ENCODE results near the gene TRIO. TPM values are rescaled to one million over a fixed set of nuclear protein-coding genes. Genes with fewer than 3 reads are reported as not detected.

TRIO gene
- total and polyA plus RNA-seq, 10 of the 15 experiments (the other 5 are each of a cell fraction or from before 2014, with no cell fraction given): 5.1 to 96.4 (median 44.6) TPM

GRCh38 chr5:14227513-14227912, 84.4 kb downstream of the TRIO start:
- WGBS (ENCODE audit: insufficient coverage, insufficient replicate concordance, low lambda C conversion rate, missing lambda C conversion rate): 63% methylated on average over 3 of the region's 3 CpGs
- H3K27me3 ChIP-seq (replicated peaks in 1 of 2; ENCODE audit: control insufficient read depth in 2 of 2, insufficient read depth in 2 of 2, low read length in 1 of 2): no peaks in the 10 kb centered on the region
- no peaks in the 10 kb centered on the region; the same call in 1 of the 2 replicates for H4K20me1 ChIP-seq (ENCODE audit: control insufficient read depth, insufficient read depth)
- in situ Hi-C loops (cut with MboI) (no loop called here), intact Hi-C loops (cut with micrococcal nuclease; ENCODE audit: unreplicated experiment) (no loop called here)
- peaks cover 18% of the 10 kb centered on the region for H3K4me1 ChIP-seq (ENCODE audit: control insufficient read depth, insufficient read depth, low read length)
- CTCF ChIA-PET: no interaction called here
- H3K9me3 ChIP-seq (replicated peaks; ENCODE audit: control insufficient read depth, insufficient read depth, low read length): no peaks in the 10 kb centered on the region
- H3K79me2 ChIP-seq (ENCODE audit: control insufficient read depth, insufficient read depth, low read length): peaks cover 63% of the 10 kb centered on the region
- H3K9ac ChIP-seq (ENCODE audit: control insufficient read depth, insufficient read depth, low read length): no peak overlapping the region
- no TSS peak for BruUV-seq (replicated peaks)
- peaks cover 0 to 1% of the 10 kb centered on the region in 2 experiments; a peak in 3 of 4 replicates for H3K36me3 ChIP-seq (ENCODE audit: control insufficient read depth in 2 of 2, insufficient read depth in 2 of 2, low read length in 1 of 2)
- no peak overlapping the region for H3K4me2 ChIP-seq (ENCODE audit: control insufficient read depth, insufficient read depth)
- no peak for DNase-seq (ENCODE audit: low read depth, low spot score)
- no peak overlapping the region for H3K27ac ChIP-seq (ENCODE audit: control insufficient read depth, insufficient read depth)
- no peak overlapping the region for H3K4me3 ChIP-seq
- SMC1A ChIA-PET (ENCODE audit: uncharacterized antibody, unreplicated experiment): interaction anchor here (0.8 to 4.6 kb wide), 11 partner anchors 8 to 79 kb away, joined by 3 to 23 read pairs (median 5); no protein-coding TSS in a partner anchor
- FAIRE-seq: no peak
- RAD21 ChIA-PET (ENCODE audit: unreplicated experiment): interaction anchor here (0.7 kb wide), 1 partner anchor 9 kb away, joined by 3 read pairs; no protein-coding TSS in a partner anchor
- POLR2A ChIA-PET: interaction anchor here (1.2 to 2.2 kb wide), 2 partner anchors 22 to 37 kb away, joined by 3 to 12 read pairs; no protein-coding TSS in a partner anchor
- ATAC-seq: no peak
- H2AFZ ChIP-seq (ENCODE audit: control insufficient read depth, low read depth, low read length): no peak overlapping the region
- TF ChIP-seq RCOR1 (conservative IDR thresholded peaks at IDR 0.05; ENCODE audit: low read depth, low read length): no peak
- TF ChIP-seq SREBF1 (IDR thresholded peaks at IDR 0.05; ENCODE audit: low read length): no peak
- no peak for TF ChIP-seq STAT1 (conservative IDR thresholded peaks at IDR 0.05)
- no peak for TF ChIP-seq EP300 (IDR thresholded peaks at IDR 0.05; ENCODE audit: borderline replicate concordance in 1 of 2, control insufficient read depth in 1 of 2, low read depth in 2 of 2, low read length in 2 of 2)
- TF ChIP-seq SKIL (IDR thresholded peaks at IDR 0.05; ENCODE audit: low read depth, poor library complexity, severe bottlenecking): no peak
- no peak for TF ChIP-seq WRNIP1 (IDR thresholded peaks at IDR 0.05; ENCODE audit: borderline replicate concordance, low read depth, low read length)
- TF ChIP-seq IRF5 (IDR thresholded peaks at IDR 0.05; ENCODE audit: borderline replicate concordance): no peak
- no peak for TF ChIP-seq FOS (IDR thresholded peaks at IDR 0.05; ENCODE audit: borderline replicate concordance, extremely low read depth, insufficient read length)
- TF ChIP-seq NFYA (IDR thresholded peaks at IDR 0.05; ENCODE audit: borderline replicate concordance, low read depth, low read length): no peak
- no peak for TF ChIP-seq MXI1 (IDR thresholded peaks at IDR 0.05; ENCODE audit: low read depth, low read length)
- TF ChIP-seq NR2F1 (conservative IDR thresholded peaks at IDR 0.05): no peak
- no peak for TF ChIP-seq LARP7 (IDR thresholded peaks at IDR 0.05)
- TF ChIP-seq MAX (IDR thresholded peaks at IDR 0.05; ENCODE audit: low read depth, low read length): no peak
- no peak for TF ChIP-seq CUX1 (IDR thresholded peaks at IDR 0.05; ENCODE audit: insufficient replicate concordance, low read depth, low read length)
- no peak for TF ChIP-seq NR2C1 (IDR thresholded peaks at IDR 0.05)
